ENCODE results near the gene RPL22L1.
"Not testable (repeated sequence)": the region's sequence is repeated elsewhere in the genome, so short reads cannot be mapped to it uniquely, and the experiment has no call there.

RPL22L1 gene

DNA sequence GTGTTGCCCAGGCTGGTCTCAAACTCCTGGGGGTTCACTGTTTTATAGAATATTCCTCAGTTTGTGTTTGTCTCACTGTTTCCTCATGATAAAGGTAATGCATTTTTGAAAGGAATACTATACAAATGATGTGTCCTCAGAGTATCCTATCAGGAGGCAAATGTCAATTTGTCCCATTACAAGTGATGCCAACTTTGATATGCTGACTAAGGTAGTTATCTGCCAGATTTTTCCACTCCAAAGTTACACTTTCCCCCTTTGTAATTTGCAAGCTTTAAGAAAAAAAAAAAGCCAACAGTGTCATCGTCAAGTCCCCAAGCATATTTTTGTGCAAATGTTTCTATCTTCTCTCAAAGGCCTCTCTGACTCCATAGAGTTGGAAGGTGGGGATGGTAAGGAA is 29.5 kb upstream of the RPL22L1 start:
- CTCF ChIA-PET, result no interaction called here
- POLR2A ChIA-PET, result no interaction called here
- no peak for TF ChIP-seq HDGF (IDR thresholded peaks at IDR 0.05; ENCODE audit: borderline replicate concordance)
- TF ChIP-seq FOXM1 (IDR thresholded peaks at IDR 0.05; ENCODE audit: borderline replicate concordance), result no peak
- TF ChIP-seq LEF1 (IDR thresholded peaks at IDR 0.05; ENCODE audit: borderline replicate concordance), result no peak
- TF ChIP-seq SUZ12 (IDR thresholded peaks at IDR 0.05), result no peak
- no peak for TF ChIP-seq SP1 (IDR thresholded peaks at IDR 0.05)
- TF ChIP-seq FOXA1 (IDR thresholded peaks at IDR 0.05), result no peak
- no peak for DNase-seq (ENCODE audit: extremely low spot score)

DNA sequence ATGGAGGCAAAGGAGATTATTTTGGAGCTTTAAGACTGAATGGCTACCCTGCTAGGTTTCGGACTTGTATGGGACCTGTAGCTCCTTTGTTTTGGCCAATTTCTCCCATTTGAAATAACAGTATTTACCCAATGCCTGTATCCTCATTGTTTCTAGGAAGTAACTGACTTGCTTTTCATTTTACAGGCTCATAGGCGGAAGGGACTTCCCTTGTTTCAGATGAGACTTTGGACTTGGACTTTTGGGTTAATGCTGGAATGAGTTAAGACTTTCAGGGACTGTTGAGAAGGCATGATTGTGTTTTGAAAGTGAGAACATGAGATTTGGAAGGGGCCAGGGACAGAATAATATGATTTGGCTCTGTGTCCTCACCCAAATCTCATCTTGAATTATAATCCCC is 28.0 kb upstream of the RPL22L1 start:
- DNase-seq (ENCODE audit: extremely low spot score), result no peak
- TF ChIP-seq FOXK2 (IDR thresholded peaks at IDR 0.05) (no peak), ZNF384 (IDR thresholded peaks at IDR 0.05) (no peak), TARDBP (IDR thresholded peaks at IDR 0.05) (no peak), FOXM1 (IDR thresholded peaks at IDR 0.05; ENCODE audit: borderline replicate concordance) (no peak), ELF4 (IDR thresholded peaks at IDR 0.05) (no peak), SP1 (IDR thresholded peaks at IDR 0.05) (no peak), CTBP1 (IDR thresholded peaks at IDR 0.05; ENCODE audit: borderline replicate concordance) (no peak), ARNT (IDR thresholded peaks at IDR 0.05) (no peak), FOXA1 (IDR thresholded peaks at IDR 0.05) (no peak), NFRKB (IDR thresholded peaks at IDR 0.05) (no peak), HDGF (IDR thresholded peaks at IDR 0.05; ENCODE audit: borderline replicate concordance) (no peak), BHLHE40 (IDR thresholded peaks at IDR 0.05; ENCODE audit: borderline replicate concordance) (no peak), L3MBTL2 (conservative IDR thresholded peaks at IDR 0.05) (no peak), LEF1 (IDR thresholded peaks at IDR 0.05; ENCODE audit: borderline replicate concordance) (no peak), SUZ12 (IDR thresholded peaks at IDR 0.05) (no peak)
- TF ChIP-seq, protein P1, sequence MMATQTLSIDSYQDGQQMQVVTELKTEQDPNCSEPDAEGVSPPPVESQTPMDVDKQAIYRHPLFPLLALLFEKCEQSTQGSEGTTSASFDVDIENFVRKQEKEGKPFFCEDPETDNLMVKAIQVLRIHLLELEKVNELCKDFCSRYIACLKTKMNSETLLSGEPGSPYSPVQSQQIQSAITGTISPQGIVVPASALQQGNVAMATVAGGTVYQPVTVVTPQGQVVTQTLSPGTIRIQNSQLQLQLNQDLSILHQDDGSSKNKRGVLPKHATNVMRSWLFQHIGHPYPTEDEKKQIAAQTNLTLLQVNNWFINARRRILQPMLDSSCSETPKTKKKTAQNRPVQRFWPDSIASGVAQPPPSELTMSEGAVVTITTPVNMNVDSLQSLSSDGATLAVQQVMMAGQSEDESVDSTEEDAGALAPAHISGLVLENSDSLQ (IDR thresholded peaks at IDR 0.05), result no peak
- ChIA-PET POLR2A (no interaction called here), CTCF (no interaction called here)

DNA sequence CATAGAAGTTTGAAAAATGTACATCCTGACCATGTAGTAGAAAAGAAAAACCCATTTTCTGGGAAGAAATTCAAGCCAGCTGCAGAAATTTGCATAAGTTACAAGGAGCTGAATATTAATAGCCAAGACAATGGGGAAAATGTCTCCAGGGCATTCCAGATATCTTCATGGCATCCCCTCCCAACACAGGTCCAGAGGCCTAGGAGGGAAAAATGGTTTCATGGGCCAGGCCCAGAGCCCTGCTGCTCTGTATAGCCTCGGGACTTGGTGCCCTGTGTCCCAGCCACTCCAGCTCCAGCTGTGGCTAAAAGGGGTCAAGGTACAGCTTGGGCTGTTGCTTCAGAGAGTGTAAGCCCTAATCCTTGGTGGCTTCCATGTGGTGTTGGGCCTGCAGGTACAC is 27.2 kb upstream of the RPL22L1 start:
- CTCF ChIA-PET; POLR2A ChIA-PET; DNase-seq (ENCODE audit: extremely low spot score): not testable (repeated sequence)

- POLR2A ChIA-PET, result no interaction called here
Observed at GRCh38 chr3:170896781-170897180, 26.8 kb upstream of the RPL22L1 start.

DNA sequence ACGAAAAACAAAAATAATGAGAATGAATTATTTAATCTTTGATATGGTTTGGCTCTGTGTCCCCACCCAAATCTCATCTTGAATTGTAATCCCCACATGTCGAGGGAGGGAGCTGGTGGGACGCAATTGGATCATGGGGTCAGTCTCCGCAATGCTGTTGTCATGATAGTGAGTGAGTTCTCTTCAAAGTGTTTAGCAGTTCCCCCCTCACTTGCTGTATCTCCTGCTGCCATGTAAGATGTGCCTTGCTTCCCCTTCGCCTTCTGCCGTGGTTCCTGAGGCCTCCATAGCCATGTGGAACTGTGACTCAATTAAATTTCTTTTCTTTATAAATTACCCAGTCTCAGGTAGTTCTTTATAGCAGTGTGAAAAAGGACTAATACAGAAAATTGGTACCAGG is 26.3 kb upstream of the RPL22L1 start:
- POLR2A ChIA-PET; DNase-seq (ENCODE audit: extremely low spot score); CTCF ChIA-PET: not testable (repeated sequence)

More at GRCh38 chr3:170896781-170897180, 26.8 kb upstream of the RPL22L1 start:
- DNase-seq (ENCODE audit: extremely low spot score), result no peak
- CTCF ChIA-PET, result no interaction called here
- TF ChIP-seq FOXM1 (IDR thresholded peaks at IDR 0.05; ENCODE audit: borderline replicate concordance) (no peak), ARNT (IDR thresholded peaks at IDR 0.05) (no peak), CTBP1 (IDR thresholded peaks at IDR 0.05; ENCODE audit: borderline replicate concordance) (no peak), FOXA1 (IDR thresholded peaks at IDR 0.05) (no peak), TARDBP (IDR thresholded peaks at IDR 0.05) (no peak), LEF1 (IDR thresholded peaks at IDR 0.05; ENCODE audit: borderline replicate concordance) (no peak), HDGF (IDR thresholded peaks at IDR 0.05; ENCODE audit: borderline replicate concordance) (no peak), ZNF384 (IDR thresholded peaks at IDR 0.05) (no peak), SP1 (IDR thresholded peaks at IDR 0.05) (no peak), BHLHE40 (IDR thresholded peaks at IDR 0.05; ENCODE audit: borderline replicate concordance) (no peak), FOXK2 (IDR thresholded peaks at IDR 0.05) (no peak), NFRKB (IDR thresholded peaks at IDR 0.05) (no peak), L3MBTL2 (conservative IDR thresholded peaks at IDR 0.05) (no peak), ELF4 (IDR thresholded peaks at IDR 0.05) (no peak), SUZ12 (IDR thresholded peaks at IDR 0.05) (no peak)
- TF ChIP-seq, protein P1 (IDR thresholded peaks at IDR 0.05), result no peak

GRCh38 chr3:170893895-170894294 is 23.9 kb upstream of the RPL22L1 start:
- DNase-seq (ENCODE audit: extremely low spot score), result no peak
- CTCF ChIA-PET, result no interaction called here

DNA sequence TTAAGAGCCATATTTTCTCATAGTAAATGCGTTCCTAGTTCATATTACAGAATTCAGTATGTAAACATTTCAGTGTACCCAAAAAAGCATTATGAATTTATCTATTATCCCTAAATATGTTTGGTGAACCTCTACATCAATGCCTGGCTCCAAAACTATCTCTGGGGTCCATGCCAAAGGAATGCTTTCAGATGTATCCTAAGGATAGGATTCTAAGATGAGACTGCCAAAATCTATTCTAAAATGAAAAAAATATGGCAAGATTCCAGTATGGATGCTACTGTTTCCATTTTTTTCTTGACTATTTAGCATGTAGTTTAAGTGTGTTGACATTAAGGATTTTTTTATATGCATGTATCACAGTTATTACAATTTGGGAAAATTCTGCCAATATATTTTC is 19.6 kb upstream of the RPL22L1 start:
- no peak for DNase-seq (ENCODE audit: extremely low spot score)
- TF ChIP-seq LEF1 (IDR thresholded peaks at IDR 0.05; ENCODE audit: borderline replicate concordance) (no peak), SUZ12 (IDR thresholded peaks at IDR 0.05) (no peak), BHLHE40 (IDR thresholded peaks at IDR 0.05; ENCODE audit: borderline replicate concordance) (no peak), FOXA1 (IDR thresholded peaks at IDR 0.05) (no peak), FOXM1 (IDR thresholded peaks at IDR 0.05; ENCODE audit: borderline replicate concordance) (no peak), CTBP1 (IDR thresholded peaks at IDR 0.05; ENCODE audit: borderline replicate concordance) (no peak), L3MBTL2 (conservative IDR thresholded peaks at IDR 0.05) (no peak), NFRKB (IDR thresholded peaks at IDR 0.05) (no peak), ELF4 (IDR thresholded peaks at IDR 0.05) (no peak), TARDBP (IDR thresholded peaks at IDR 0.05) (no peak), ZNF384 (IDR thresholded peaks at IDR 0.05) (no peak), FOXK2 (IDR thresholded peaks at IDR 0.05) (no peak), HDGF (IDR thresholded peaks at IDR 0.05; ENCODE audit: borderline replicate concordance) (no peak), ARNT (IDR thresholded peaks at IDR 0.05) (no peak), SP1 (IDR thresholded peaks at IDR 0.05) (no peak)
- TF ChIP-seq, protein P1 (IDR thresholded peaks at IDR 0.05), result no peak
- ChIA-PET CTCF (no interaction called here), POLR2A (no interaction called here)

More at GRCh38 chr3:170893895-170894294, 23.9 kb upstream of the RPL22L1 start:
- TF ChIP-seq SUZ12 (IDR thresholded peaks at IDR 0.05) (no peak), FOXM1 (IDR thresholded peaks at IDR 0.05; ENCODE audit: borderline replicate concordance) (no peak), FOXK2 (IDR thresholded peaks at IDR 0.05) (no peak), BHLHE40 (IDR thresholded peaks at IDR 0.05; ENCODE audit: borderline replicate concordance) (no peak), ZNF384 (IDR thresholded peaks at IDR 0.05) (no peak), ELF4 (IDR thresholded peaks at IDR 0.05) (no peak)
- POLR2A ChIA-PET, result no interaction called here

All from HEK293T (cell line).